Loucy (cell line): ENCODE measurements around the gene SYMPK.

ENCODE experiments used
- CTCF ChIP-seq: fragments of 200-600 bp; sonication (generic); conservative IDR thresholded peaks from 2 replicates; pipeline ENCODE4 v1.5.1; 2014; ENCODE audit warnings: mild to moderate bottlenecking, antibody characterized with exemption, low read length
- EZH2phosphoT487 ChIP-seq: fragments of 200-600 bp; IDR thresholded peaks from 2 replicates; pipeline ENCODE4 v1.6.1; 2018; ENCODE audit warnings: antibody characterized with exemption, mild to moderate bottlenecking, moderate library complexity, borderline replicate concordance

- TF ChIP-seq CTCF (no peak), EZH2phosphoT487 (no peak)
Measured at GRCh38 chr19:45774765-45775164, 88.2 kb downstream of the SYMPK start.
